NCI-H2227 treated with DMSO at 0.1 percent for 48 hours (cell line): ENCODE data around the gene EIF2B4.

ENCODE experiments used
- DNase-seq: peaks from one replicate; lab custom pipeline; 2025; lab: John Stamatoyannopoulos, UW

EIF2B4 gene

DNA sequence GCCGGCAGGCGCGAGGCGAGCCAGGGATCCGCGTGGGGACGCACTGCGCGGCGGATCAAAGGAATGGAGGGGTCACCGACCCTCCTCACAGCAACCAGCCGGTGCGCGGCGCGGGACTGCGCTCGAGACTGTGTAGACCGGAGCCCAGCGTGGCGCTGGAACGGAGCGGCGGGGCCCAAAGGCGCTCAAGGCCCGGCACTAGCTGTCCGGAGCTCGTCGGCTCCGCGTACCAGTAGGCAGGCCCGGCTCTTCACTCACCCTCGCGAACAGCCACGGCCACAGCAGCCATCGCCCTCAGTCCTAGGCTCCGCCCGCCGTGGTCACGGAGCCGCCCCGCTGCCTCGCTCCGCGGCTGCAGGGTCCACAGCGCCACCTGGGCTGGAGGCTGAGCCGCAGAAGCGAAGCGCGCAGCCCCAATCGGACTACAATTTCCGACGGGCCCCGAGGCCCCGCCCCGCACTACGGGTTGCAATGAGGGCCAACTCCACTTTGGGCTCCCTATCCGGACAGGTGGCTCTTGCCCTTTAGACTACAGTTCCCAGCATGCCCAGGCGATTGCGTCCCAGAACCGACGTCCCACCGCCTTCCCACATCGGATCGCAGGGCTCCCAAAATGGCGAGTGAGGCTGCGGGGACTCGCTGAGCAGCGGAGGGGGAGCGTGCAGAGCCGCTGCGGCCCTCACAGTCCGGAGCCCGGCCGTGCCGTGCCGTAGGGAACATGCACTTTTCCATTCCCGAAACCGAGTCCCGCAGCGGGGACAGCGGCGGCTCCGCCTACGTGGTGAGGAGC, at the start of gene EIF2B4, which contains the start of gene SNX17:
TSS of gene EIF2B4 (minus strand) at position 313 of the 790 bp plus-strand sequence. CDS start at position 289, 24 bp downstream.
TSS of gene SNX17 (plus strand) at position 591 of the 790 bp plus-strand sequence. CDS start at position 719, 128 bp downstream.
- DNase-seq: peak; percentile 98

DNA sequence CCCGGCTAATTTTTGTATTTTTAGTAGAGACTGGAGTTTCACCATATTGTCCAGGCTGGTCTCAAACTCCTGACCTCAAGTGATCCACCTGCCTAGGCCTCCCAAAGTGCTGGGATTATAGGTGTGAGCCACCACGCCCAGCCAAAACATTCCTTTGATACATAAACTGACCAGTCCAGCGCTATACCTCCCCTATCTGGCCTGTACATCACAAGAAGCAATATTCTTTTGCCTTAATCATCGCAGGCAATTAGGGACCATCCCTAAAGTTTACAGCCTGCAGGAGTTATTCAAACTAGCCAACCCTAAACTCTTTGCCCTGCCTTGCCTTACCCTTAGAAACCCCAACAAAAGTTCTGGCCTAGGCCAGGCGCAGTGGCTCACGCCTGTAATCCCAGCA, 46.0 kb upstream of the EIF2B4 start:
- no peak for DNase-seq

DNA sequence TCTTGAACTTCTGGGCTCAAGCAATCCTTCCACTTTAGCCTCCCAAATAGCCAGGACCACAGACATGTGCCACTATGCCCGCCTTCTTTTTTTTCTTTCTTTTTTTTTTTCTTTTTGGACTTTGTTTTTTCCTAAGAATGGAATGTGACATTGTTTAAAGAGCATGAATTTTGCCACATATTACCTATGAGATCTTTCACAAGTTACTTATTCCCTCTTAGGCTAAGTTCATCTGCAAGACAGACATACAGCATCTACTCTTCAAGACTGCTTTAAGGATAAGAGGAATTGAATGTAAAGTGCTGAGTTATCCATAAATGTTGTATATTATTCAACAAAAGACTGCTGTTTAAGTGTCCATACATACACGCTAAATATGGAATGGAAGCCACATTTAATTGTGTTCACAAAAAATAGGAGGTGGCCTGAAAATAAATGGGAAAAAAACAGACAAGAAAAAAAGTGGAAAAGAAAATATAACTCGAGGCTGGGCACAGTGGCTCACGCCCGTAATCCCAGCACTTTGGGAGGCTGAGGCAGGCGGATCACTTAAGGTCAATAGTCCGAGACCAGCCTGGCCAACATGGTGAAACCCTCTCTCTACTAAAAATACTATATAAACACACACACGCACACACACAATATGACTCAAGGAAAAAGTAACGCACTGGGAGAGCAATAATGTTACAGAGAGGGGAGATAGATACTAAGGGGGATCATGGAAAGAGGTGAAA, 42.4 kb upstream of the EIF2B4 start:
- DNase-seq: no peak

DNA sequence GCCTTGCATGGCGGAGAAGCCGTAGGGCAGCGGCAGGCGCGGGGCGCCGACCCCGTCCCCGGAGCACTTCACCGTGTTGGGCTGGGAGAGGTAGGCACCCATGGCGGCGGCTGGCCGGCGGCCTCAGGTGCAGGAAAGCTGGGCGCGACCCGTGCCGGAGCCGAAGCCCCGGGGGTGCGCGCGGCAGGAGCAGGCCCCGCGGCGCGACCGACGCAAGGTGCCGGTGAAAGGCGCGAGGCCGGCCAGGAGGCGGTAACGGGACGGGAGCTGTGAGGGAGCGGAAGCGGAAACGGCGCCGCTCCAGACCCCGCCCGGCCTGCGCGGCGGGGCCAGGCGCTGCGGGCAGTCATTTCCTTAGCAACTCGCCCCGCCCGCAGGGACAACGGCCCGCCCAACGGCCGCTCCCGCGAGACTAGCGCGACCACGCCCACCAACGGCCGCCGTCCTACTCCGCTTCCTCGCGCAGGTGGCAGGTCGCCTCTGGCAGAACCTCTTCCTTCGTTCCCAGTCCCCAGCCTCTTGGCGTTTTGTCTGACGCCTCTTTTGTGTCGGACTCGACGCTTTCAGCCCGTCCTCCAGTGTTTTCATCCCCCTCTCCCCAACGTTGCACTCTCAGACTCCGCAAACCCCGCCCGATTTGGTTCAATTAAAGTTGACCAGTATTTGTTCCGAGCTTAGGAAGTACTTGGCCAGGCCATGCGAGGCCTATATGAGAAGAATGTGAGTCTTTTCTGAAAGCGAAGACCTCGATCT, 39.4 kb upstream of the EIF2B4 start, which contains the start of gene PPM1G:
TSS of gene PPM1G (minus strand) at position 271 of the 753 bp plus-strand sequence. CDS start at position 102, 169 bp downstream.
- peak; percentile 95 for DNase-seq

DNA sequence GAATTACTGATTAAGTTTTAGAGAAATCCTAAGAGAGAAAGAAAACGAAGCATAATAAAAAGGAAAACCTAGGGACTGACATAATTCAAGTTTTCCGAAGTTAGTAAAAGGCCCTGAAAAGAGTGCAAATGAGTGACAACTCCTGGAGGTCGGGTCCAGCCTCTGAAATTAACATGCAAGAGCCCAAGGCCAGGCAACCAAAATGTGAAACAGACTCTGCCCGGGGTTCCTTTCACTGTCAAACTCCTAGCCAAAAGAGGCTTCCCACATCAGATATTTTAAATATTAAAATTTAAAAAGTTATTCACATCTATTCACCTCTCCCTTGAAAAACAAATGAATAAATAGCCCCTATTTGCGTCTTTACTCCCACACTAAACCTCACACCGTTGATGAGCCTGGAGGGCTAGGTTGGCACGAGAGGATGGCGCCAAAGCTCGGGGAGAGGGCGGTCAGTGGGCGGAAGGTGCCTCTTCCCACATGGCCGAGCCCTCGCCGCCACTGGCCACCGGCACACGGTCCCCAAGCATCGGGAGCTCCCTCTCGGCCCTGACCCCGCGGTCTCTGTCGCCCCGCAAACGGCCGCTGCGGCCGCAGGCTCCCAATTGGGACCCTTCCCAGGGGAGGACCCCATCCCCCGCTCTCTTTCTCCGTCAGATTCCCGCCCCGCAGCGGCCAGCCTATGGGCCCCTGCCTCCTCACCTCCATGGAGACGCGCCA, 38.6 kb upstream of the EIF2B4 start:
- no peak for DNase-seq

DNA sequence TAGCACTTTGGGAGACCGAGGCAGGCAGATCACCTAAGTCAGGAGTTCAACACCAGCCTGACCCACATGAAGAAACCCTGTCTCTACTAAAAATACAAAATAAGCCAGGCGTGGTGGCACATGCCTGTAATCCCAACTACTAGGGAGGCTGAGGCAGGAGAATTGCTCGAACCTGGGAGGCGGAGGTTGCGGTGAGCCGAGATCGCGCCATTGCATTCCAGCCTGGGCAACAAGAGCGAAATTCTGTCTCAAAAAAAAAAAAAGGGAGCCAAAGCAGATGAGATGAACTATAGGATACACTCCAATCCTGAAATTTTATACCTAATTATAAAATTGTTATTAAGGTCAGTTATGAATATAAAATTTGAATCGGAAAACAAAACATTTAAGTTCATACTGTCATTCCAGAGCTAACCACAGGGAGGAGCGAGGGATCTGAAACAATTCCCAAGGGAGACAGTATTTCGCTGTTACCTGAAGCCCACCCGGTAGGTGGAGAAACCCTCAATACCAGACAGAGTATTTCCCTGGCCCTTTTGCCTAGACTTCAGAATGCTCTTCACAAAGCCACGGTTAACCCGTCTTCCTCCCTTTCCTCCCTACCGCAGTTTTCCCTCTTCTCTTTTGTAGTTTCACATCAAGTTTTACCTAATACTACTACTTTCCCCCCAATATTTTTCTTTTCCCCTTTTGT, 37.8 kb upstream of the EIF2B4 start:
- peak; percentile 47 for DNase-seq

DNA sequence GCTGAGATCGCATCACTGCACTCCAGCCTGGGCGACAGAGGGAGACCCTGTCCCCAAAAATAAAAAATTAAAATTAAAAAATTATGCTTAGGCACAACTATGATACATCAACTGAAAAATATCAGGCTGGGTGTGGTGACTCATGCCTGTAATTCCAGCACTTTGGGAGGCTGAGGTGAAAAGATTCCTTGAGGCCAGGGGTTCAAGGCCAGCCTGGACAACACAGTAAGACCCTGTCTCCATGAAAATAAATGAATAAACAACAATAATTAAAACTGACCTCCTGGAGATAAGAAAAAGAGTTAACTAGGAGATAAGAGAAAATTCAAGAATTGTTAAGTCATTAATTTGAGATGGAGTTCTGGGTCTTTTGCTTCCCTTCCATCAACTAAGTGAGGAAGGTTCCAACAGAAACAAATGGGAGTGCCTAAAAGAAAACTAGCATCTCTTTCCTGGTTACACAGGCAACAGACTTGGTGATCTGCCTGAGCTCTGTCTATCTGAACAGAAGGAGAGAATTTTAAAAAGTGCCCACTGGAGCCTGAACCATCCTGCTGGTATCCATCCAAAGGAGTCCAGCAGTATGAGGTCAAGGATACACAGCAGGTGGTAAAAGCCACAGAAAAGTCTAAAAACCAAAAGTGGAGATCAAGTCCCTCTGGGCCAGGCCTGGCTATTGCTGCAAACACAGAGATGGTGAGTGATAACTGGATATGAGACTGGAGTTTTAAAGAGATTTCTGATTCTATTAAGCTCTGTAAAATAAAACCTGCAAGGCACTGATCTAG, 30.4 kb upstream of the EIF2B4 start:
- no peak for DNase-seq

DNA sequence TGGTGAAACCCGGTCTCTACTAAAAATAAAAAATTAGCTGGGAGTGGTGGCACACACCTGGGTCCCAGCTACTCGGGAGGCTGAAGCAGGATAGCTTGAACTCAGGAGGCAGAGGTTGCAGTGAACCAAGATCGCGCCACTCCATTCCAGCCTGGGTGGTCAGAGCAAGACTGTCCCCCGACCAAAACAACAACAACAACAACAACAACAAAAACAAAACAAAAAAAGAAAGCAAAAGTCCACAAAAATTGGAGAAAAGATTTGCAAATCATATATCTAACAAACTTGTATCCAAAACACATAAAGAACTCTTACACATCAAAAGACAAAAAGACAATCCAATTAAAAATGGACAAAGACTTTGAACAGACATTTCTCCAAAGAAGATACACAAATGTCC, 28.8 kb upstream of the EIF2B4 start:
- DNase-seq: no peak

DNA sequence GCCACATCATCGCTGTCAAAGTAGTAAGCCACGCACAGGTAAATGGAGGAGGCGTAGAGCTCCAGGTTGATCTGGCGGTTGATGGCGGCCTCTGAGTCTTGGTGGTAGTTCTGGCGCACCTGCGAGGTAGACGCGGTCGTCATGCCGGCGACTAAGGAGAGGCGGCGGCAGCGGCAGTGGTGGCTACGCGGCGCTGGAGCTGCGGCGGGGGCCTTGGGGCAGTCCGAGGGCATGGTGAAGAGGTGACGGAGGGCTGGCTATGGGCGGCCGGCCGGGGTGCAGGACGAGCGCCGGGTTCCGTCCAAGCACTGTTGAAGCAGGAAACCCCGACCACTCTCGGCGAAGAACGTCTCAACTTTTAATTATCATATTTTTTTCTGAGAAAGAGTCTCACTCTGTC, 23.1 kb upstream of the EIF2B4 start:
- no peak for DNase-seq

DNA sequence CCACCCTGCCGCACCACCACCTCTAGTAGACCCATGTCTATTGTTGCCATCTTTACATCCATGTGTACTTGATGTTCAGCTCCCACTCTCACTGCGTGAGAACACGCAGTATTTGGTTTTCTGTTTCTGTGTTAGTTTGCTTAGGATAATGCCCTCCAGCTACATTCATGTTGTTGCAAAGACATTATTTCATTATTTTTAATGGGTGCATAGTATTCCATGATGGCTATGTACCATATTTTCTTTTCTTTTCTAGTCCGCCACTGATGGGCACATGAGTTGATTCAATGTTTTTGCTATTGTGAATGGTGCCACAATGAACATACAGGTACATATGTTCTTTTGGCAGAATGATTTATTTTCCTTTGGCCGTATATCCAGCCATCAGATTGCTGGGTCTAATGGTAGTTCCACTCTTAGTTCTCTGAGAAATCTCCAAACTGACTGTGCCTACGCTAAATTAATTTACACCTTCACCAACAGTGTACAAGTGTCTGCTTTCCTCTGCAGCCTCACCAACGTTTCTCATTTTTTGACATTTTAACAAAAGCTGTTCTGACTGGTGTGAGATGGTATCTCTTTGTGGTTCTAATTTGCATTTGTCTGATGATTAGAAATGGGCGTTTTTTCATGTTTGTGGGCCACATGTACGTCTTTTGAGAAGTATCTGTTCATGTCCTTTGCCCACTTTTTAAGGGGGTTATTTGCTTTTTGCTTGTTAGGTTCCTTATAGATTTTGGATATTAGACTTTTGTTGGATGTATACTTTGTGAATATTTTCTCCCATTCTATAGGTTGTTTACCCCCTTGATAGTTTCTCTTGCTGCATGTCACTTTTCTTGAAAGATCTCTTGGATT, 20.9 kb upstream of the EIF2B4 start:
- DNase-seq: no peak

DNA sequence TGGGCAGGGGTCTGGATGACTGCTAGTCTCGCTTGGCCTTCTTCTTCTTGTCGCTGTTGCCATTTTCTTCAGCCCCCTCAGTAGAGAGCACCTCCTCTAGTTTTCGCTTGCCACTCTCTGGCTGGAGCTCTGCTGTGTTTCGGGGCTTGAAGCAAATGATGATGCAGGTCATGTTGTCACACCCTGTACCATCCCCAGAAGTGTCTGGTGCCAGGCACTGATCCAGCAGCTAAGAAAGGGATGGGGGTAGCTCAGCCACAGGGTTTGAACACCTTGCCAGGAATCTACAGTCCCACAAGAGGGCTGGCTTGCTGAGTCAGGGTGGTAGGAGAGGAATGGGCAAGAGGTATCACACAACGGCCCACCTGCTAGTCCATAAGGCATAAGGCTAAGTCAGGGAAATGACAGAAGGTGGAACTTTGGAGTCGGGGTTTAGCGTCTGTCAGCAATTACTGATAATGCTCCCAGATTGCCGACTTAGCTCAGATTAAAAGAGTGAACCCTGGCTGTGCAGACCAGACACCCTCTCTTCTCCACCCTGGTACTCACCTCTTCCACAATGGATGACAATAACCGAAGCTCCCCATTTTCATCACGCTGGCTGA, 11.5 kb upstream of the EIF2B4 start:
- DNase-seq: no peak

DNA sequence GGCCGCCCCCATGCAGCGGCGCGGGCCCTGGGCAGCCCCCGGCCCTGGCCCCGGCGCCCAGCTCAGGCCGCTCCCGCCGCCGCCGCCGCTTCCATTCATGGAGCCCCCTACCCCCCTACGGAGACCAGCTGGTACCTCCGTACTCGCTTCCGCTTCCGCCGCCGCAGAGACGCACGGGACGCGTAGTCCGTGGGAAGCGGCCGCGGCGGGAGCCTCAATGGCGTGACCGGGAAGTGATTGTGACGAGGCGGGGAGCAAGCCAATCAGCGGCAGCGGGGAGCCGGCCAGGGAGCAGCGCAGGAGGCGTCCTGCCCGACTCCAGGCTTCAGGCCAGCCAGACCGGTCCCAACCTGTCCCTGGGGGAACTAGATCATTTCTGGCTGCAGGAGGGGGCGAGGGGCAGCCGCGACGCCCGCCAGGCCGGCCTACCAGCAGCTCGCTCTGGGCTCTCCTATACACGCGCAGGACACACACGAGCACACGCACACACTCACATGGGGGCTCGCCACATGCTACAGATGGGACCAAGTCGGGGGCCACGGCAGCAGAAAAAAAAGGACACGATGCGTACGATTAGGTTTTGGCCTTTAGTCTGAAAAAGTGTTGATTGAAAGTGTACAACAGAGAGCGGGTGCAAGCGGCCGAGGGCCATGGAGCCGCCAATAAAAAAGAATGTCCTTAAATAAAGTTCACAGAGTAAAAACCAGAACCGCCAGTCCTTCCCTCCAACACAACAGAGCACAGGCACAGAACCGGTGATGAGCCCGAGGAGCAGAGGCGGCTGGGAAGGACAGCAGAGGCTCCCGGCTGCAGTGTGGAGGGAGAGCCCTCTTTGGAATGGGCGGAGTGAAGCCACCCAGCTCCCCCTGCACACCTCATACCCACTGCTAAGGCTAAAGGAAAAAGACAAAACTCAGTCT, 10.7 kb upstream of the EIF2B4 start, which contains the start of gene ZNF513:
TSS of gene ZNF513 (minus strand) at position 109 of the 920 bp plus-strand sequence. CDS start 208 bp downstream, outside the sequence.
- peak; percentile 97 for DNase-seq

DNA sequence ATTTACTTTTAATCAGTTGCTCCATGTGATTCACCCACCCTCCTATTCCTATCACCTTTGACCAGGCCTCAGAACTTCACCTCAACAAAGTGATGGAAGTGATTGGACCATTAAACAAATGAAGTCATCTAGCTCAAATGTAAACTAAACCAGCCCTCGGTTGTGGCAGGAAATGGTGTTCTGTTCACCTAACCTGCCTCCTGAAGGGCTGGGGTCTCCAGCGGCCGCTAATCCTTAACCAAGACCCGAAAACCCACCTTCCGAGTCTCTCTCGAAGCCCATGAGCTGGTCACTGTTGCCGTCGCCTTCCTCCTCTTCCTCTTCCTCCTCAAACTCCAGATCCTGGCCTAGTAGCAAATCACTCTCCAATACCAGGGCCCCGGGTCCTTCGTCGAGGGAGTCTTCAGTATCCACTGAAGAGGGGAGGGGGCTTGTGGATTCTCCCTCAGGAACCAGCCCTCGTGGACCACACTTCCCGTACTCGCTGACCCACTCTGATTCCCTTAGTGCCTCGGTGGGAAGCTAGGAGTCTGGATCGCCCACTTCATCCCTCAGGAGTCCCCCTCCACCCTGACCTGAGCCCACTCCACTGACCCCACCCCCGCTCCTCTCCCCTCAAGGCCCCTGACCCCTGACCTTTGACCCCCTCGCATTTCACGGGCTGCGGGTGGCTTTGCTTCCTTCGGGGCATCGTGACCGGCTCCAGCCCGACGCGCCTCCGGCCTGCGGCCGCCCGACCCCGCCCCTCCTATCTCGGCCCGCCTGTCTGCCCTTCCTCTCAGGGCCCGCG, 9.9 kb upstream of the EIF2B4 start:
- DNase-seq: peak; percentile 34

DNA sequence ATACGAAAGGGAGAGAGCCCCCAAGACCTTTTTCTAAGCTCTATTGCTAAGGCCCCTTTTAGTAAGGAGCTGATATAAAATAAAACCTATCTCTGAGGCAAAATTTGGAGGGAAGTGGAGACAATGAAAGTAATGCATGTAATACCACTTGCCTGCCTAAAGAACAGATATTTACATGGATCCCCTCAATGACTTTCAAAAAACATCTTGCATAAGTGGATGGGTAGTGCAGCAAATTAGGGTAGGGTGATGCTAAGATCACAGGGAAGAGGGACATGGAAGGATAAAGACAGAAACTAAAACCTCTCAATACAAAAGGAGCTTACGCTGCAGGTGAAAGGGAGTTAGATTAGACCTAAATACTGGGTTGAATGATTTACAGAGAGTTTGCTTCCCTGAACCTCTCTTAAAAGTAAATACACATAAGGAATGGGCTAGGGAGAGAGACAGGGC, 9.3 kb upstream of the EIF2B4 start:
- DNase-seq: no peak

DNA sequence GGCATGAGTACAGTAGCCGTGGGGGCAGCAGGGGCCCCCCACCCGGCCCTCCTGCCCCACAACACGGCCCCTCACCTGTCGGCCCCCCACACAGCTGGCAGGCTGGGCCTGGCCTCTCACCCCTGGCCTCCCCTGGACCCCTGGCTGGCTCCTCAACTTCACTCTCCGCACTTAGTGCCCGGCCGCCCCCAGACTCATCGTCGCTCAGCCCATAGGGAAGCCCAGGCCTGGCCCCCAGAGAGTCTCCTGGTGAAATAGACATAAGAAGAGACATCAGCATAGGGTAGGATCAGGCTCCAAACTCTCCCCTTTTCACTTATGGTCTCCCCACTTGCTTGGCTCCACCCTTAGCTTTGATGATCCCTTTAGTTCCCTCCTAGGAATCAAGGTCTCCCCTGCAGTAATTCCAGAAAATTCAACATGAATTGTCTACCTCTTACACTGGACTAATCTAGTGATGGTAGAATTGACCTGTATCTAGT, 8.7 kb upstream of the EIF2B4 start:
- DNase-seq: no peak

DNA sequence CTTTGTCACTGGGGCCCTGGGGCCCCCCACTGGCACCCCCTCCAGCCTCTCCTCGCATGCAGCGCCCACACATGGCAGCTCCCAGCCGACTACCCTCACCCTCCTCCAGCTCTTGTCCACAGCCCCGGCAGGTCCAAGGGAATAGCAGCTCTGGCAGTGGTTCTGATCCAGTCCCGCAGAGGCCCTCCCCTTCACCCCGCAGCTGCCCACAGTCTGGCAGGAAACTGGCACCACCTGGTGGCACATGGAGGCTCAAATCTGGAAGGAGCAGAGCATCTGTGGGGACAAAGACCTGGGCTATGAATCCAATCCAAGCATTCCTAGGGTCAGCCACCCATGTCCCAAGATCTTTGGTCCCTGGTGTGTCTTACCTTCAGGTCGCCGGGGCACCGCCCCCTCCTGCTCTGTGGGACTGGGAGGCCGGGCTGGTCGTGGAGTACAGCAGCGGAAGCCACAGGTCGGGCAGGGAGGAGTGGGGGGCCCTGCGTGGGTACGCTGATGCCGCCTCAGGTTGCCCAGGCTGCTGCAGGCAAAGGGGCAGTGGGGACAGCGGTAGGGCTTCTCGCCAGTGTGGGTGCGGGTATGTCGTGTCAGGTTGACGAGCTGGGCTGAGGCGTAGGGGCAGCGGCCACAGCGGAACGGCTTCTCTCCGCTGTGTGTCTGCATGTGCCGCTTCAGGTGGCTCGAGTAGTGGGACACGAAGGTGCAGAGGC, 8.1 kb upstream of the EIF2B4 start:
- no peak for DNase-seq
